HepG2 (cell line): ENCODE measurements around the gene CHMP4B. TPM values are rescaled to one million over a fixed set of nuclear protein-coding genes. Genes with fewer than 3 reads are reported as not detected.

Source experiments
- AHDC1 ChIP-seq: sonication (generic); formaldehyde crosslinking; IDR thresholded peaks from 2 replicates; pipeline ENCODE4 v1.5.1; 2020; ENCODE audit warnings: mild to moderate bottlenecking, missing genetic modification reagents, borderline replicate concordance
- ELF3 ChIP-seq: IDR thresholded peaks from 2 replicates; pipeline ENCODE4 v1.6.1; 2016; ENCODE audit warnings: missing genetic modification reagents, missing compliant biosample characterization
- KLF6 ChIP-seq: IDR thresholded peaks from 2 replicates; pipeline ENCODE4 v1.8.0; 2016; ENCODE audit warnings: missing biosample characterization, missing genetic modification reagents
- PHF8 ChIP-seq: sonication (generic); formaldehyde crosslinking; IDR thresholded peaks from 2 replicates; pipeline ENCODE4 v1.5.0; 2020; ENCODE audit warnings: missing genetic modification reagents
- TGIF2 ChIP-seq: IDR thresholded peaks from 2 replicates; pipeline ENCODE4 v1.6.1; 2016; ENCODE audit warnings: control low read depth, missing compliant biosample characterization
- ZHX1 ChIP-seq: sonication (generic); formaldehyde crosslinking; IDR thresholded peaks from 2 replicates; pipeline ENCODE4 v1.8.1; 2022; ENCODE audit warnings: low read depth, mild to moderate bottlenecking, missing genetic modification reagents
- polyA plus RNA-seq, 8 experiments: library from polyadenylated mRNA; depleted of rRNA in 3 of 8; stranded (reverse) in 7 of 8; unstranded in 1 of 8; fragments of >200 nt; fragmentation: Illumina TruSeq in 4 of 8; extraction: Trizol in 4 of 8; gene quantifications; 2 replicates each; pipeline versions ENCODE4 v1.2.1 to v1.2.3, GENCODE V29; 2011 to 2016; ENCODE audit warnings: low read depth in 4 of 8, missing spikeins in 1 of 8, mixed read lengths in 1 of 8; ENCODE audit not compliant: insufficient read depth in 1 of 8
- total RNA-seq, 5 experiments: library from RNA; depleted of rRNA; stranded (reverse); fragments of >200 nt; fragmentation: Illumina TruSeq; extraction: Trizol; gene quantifications; 2 replicates each; pipeline ENCODE4 v1.2.3, GENCODE V29; 2016; ENCODE audit warnings: low read depth in 1 of 5
- TF ChIP-seq, protein P1 (sequence below): sonication (generic); formaldehyde crosslinking; IDR thresholded peaks from 2 replicates; pipeline ENCODE4 v1.5.0; 2020; ENCODE audit warnings: missing genetic modification reagents
- TF ChIP-seq, protein P2 (sequence below): sonication (generic); formaldehyde crosslinking; IDR thresholded peaks from 2 replicates; pipeline ENCODE4 v1.5.1; 2020; ENCODE audit warnings: mild to moderate bottlenecking, moderate library complexity, missing genetic modification reagents
- TF ChIP-seq, protein P3 (sequence below): fragments of 450-650 bp; IDR thresholded peaks from 2 replicates; pipeline ENCODE4 v1.6.1; 2017

Gene CHMP4B
- total and polyA plus RNA-seq, 2 of the 13 experiments (the other 11 are each of a cell fraction or from before 2014, with no cell fraction given), result 40.1 to 45.6 TPM

GRCh38 chr20:33793011-33793931, 17.9 kb upstream of the CHMP4B start (continued):
- TF ChIP-seq, protein P1, sequence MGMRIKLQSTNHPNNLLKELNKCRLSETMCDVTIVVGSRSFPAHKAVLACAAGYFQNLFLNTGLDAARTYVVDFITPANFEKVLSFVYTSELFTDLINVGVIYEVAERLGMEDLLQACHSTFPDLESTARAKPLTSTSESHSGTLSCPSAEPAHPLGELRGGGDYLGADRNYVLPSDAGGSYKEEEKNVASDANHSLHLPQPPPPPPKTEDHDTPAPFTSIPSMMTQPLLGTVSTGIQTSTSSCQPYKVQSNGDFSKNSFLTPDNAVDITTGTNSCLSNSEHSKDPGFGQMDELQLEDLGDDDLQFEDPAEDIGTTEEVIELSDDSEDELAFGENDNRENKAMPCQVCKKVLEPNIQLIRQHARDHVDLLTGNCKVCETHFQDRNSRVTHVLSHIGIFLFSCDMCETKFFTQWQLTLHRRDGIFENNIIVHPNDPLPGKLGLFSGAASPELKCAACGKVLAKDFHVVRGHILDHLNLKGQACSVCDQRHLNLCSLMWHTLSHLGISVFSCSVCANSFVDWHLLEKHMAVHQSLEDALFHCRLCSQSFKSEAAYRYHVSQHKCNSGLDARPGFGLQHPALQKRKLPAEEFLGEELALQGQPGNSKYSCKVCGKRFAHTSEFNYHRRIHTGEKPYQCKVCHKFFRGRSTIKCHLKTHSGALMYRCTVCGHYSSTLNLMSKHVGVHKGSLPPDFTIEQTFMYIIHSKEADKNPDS (CRISPR knock-in tag), result no peak
- TF ChIP-seq AHDC1 (CRISPR knock-in tag), result 0 out of 2 replicates have a peak, but pooled peaks have one; percentile 40
- TF ChIP-seq TGIF2 (CRISPR knock-in tag), result peak; percentile 48; the same call in 1 of the 2 replicates
- TF ChIP-seq, protein P2, sequence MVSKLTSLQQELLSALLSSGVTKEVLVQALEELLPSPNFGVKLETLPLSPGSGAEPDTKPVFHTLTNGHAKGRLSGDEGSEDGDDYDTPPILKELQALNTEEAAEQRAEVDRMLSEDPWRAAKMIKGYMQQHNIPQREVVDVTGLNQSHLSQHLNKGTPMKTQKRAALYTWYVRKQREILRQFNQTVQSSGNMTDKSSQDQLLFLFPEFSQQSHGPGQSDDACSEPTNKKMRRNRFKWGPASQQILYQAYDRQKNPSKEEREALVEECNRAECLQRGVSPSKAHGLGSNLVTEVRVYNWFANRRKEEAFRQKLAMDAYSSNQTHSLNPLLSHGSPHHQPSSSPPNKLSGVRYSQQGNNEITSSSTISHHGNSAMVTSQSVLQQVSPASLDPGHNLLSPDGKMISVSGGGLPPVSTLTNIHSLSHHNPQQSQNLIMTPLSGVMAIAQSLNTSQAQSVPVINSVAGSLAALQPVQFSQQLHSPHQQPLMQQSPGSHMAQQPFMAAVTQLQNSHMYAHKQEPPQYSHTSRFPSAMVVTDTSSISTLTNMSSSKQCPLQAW (CRISPR knock-in tag), result peak; percentile 22
- TF ChIP-seq, protein P3, sequence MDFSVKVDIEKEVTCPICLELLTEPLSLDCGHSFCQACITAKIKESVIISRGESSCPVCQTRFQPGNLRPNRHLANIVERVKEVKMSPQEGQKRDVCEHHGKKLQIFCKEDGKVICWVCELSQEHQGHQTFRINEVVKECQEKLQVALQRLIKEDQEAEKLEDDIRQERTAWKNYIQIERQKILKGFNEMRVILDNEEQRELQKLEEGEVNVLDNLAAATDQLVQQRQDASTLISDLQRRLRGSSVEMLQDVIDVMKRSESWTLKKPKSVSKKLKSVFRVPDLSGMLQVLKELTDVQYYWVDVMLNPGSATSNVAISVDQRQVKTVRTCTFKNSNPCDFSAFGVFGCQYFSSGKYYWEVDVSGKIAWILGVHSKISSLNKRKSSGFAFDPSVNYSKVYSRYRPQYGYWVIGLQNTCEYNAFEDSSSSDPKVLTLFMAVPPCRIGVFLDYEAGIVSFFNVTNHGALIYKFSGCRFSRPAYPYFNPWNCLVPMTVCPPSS, result no peak
- TF ChIP-seq KLF6 (CRISPR knock-in tag), result no peak
- 0 out of 2 replicates have a peak, but pooled peaks have one; percentile 21 for TF ChIP-seq ELF3 (CRISPR knock-in tag)
- TF ChIP-seq ZHX1 (CRISPR knock-in tag), result peak; percentile 33; the same call in 1 of the 2 replicates
- TF ChIP-seq PHF8, result 0 out of 2 replicates have a peak, but pooled peaks have one; percentile 4
